NCI-H2081 (cell line): Measurements from ENCODE around the gene CFAP299.
"Not testable (repeated sequence)": the region's sequence is repeated elsewhere in the genome, so short reads cannot be mapped to it uniquely, and the experiment has no call there.

Experiments used
- DNase-seq, 2 experiments: peaks; one replicate each; lab custom pipeline; 2025; lab: John Stamatoyannopoulos, UW

Gene CFAP299

DNA sequence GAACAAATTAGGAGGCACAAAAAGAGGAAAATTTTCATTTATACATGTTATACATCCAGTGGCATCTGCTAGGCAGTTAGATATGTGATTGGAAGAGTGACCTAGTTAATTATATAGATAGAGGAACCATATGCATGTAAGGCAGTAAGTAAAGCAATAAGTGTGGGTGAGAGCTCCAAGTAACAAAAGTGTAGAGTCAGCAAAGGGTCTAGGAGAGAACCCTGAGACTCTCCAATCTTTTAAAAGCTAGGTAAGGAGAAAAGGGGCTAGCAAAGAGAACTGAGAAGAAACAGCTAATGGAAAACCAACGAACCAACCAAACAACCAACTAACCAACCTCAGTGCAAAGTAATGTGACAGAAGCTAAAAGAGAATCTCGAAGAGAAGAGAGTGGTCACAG is 3.8 kb upstream of the CFAP299 start:
- no peak for DNase-seq

DNA sequence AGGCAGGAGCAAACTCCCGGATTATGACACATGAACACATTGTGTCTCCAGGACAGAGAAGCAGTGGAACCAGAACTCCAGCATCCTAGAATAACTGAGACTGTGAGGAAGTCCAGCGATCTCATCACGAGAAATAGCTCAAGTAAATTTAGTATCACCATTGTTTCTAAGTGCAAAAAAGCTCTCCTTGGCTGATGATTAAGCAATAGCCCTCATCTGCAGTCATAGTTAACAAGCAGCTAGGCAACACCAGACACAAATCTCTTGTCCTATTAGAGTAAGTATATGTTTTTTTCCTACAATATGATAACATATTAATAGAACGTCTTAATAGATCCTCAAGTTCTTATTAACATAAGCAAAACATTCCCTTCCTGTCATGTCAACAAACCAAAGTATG is 2.4 kb upstream of the CFAP299 start:
- DNase-seq, result no peak

DNA sequence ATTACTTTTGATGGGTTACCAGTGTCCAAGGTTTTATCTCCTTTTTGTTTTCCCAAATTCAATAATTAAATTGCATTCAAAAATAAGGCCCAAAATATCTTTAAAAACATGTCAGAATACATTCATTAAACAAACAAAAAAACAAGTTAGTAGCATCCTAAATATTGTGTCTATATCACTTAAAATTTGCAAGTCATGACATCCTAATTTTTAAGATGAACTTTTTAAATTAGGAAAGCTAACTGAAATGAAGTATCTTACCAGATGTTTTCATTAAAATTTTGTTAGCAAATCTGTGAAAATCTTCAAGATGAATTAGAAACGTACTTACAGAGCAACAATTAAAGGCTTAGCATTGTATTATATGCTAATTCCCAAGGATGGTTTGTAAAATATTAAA is 962 bp upstream of the CFAP299 start:
- DNase-seq, result no peak

DNA sequence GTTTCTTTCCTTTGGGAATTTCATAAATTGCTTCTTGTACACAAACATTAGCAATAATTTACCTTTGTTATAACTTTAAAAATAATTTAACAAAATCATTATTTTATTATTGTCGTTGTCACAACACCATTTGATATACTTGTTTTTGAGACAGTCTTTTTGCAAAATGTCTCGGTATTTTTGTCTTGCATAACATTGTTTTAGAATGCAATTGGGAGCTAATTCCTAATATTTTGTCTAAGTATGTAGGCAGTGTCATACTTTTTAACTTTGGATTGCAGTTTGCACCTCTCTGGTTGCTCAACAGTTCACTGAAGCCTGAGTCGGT is 340 bp upstream of the CFAP299 start:
- DNase-seq, result no peak

DNA sequence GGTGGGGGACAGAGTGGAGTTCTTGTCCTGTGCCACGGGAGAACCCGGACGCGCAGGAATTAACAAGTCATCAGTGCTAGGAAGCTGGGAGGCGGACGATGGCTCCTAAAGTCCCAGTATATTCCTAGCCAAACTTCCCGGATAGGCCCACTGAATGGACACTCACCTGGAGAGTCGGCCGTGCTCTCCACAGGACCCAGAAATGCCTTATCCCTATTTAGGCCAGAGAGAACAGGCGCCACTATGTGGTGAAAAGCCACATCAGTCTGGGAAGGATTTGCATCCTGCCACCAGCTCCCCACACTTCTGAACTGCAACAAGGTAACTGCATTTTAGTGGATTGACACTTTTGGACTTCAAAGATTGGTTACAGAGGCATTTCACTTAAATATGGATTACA is 1.1 kb downstream of the CFAP299 start:
- peak; percentile 55 to 66 for DNase-seq

DNA sequence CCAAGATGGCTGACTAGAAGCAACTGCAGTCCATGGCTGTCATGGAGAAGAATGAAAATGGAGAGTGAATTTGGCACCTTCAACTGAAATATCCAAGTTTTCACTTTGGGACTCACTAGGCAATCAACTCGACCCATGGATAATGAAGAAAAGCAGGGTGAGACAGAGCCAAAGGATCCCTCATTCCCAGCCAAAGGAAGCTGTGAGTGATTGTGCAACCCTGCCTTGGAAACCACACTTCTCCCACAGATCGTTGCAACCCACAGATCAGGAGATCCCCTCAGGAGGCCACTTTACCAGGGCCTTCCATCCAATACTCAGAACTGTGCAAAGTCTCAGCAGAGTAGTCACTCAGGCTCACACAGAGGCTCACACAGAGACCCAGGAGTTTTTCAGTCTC is 4.5 kb downstream of the CFAP299 start:
- DNase-seq, result no peak

DNA sequence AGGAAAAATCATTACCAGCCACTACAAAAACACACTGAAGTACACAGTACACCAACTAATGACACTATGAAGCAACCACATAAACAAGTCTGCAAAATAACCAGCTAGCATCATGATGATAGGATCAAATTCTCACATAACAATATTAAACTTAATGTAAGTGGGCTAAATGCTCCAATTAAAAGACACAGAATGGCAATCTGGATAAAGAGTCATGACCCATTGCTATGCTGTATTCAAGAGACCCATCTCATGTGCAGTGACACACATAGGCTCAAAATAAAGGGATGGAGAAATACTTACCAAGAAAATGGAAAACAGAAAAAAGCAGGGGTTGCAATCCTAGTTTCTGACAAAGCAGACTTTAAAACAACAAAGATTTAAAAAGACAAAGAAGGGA is 7.2 kb downstream of the CFAP299 start:
- not testable (repeated sequence) for DNase-seq

DNA sequence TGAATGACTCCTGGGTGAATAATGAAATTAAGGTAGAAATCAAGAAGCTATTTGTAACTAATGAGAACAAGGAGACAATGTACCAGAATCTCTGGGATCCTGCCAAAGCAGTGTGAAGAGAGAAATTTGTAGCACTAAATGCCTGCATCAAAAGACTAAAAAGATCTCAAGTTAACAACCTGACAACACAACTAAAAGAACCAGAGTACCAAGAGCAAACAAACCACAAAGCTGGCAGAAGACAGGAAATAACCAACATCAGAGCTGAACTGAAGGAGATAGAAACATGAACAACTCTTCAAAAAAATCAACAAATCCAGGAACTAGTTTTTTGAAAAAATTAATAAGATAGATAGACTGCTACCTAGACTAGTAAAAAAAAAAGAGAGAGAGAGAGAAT is 8.4 kb downstream of the CFAP299 start:
- DNase-seq, result no peak

DNA sequence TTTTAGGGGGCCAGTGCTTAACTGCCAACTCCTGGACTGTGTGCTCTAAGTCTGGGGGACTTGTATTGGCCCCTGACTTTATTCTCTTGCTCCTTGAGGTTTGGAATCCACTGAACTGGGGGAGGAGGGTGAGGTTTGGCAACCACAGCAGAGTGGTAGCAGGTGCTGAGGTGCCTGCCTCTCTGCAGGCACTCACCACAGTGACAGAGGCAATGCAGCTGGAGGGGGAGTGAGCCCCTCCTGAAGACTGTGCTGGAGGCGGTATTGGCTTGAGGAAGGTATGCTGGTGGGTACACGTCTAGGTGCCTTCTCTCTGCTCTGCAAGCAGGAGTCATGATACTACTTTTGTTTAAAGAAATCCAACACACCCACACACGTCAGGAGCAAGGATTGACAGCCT is 24.6 kb downstream of the CFAP299 start:
- DNase-seq, result no peak

DNA sequence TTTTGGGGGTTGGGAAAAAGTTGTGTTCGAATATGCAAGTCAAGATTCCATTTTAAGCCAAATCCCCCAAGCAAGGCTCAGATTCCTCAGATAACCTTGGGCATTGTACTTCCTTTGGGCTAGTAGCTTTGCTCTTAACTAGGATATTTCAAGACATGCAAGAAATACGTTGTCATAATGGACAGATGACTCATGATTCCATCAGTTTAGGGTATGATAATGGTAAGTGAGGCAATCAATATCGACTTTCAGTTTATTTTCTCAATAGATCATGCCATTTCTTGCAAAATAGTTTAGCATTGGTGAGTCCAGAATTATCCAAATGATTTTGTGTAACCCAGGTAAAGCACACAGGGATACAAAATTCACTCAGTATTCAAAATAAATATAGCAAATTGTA is 25.4 kb downstream of the CFAP299 start:
- no peak for DNase-seq

DNA sequence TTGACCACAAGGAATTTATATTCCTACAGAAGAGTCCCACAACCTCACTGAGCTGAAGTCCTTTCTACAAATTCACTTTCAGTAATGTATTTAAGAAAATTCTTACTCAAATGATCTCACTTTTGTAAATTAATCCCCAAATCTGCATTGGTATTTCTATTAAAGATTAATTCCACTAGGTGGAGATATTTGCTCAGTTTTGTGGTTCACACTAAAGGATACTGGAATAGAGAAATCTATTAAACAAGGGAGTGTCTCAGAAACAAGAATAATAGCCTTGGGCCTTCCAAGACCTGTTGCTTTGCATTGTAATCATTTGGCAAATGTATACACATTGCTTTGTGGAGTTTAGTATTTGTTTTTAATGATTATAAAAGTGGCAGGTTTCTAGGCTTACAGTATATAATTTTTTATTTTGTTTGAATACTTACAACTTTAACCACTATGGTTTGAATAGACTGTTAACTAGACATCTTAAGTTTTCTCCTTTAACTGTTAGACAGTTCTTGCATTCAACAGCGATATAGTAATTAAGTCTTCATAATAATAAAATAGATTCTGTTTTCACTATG is 25.9 kb downstream of the CFAP299 start:
- DNase-seq, result peak in 1 of 2 experiments; percentile 10

DNA sequence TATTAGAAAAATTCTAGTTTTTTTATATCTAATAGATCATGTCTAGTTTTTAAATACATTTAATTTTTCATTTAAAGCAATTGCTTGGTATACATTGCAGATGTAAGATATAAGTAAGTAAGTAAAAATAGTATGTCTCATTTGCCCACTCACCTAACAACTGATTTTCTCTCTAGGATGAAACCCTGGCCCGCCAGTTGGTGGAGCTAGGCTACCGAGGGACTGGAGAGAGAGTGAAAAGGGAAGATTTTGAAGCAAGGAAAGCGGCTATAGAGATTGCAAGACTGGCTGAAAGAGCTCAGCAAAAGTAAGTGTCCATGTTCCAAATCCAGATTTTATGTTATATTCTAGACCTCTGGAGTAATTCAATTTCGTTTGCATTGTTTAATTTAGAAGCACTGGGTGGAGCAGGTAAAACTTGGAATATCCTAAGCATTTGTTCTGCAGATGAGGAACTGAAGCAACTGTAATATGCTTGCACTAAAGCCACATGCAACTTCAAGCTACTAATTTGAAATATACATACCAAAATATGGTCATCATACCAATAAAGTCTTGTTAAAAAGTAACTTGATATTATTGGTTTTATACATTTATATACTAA is 27.1 kb downstream of the CFAP299 start:
- DNase-seq, result peak; percentile 50 to 57

DNA sequence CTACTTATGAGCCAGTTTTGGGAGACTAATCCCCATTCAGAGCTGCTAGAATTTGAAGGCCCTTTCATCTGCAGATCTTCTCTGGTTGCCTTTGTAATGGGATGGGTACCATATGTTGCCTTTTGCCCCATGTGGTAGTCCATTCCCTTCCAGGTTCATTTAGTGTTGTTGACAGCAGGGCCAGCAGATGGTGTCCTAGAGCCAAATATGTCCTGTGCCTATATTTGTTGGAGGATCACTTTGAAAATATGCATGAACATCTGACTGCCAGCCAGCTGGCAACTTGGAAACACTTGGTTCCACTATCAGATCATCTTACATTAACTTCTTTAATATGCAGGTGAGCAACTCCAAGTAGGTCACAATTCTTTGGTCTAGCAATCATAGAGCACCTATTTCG is 30.4 kb downstream of the CFAP299 start:
- DNase-seq, result peak; percentile 69 to 77

DNA sequence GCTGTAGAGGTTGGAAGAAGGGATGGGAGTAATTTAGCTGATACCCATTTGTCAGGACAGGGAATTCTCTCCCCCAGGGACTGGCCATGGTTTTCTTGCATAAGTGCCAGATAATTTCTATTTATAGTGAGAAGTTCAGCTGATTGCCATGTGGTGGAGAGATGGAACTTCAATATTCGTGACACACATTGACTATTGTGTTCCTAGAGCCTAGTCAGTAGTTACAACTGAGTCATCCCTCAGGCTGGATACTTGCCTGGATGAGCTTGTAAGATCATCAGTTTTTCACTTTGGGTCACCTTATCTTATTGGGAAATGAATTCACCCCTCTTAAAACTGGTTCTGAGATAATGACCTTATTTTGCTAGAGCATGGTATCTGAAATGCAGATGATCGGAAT is 32.2 kb downstream of the CFAP299 start:
- no peak for DNase-seq

DNA sequence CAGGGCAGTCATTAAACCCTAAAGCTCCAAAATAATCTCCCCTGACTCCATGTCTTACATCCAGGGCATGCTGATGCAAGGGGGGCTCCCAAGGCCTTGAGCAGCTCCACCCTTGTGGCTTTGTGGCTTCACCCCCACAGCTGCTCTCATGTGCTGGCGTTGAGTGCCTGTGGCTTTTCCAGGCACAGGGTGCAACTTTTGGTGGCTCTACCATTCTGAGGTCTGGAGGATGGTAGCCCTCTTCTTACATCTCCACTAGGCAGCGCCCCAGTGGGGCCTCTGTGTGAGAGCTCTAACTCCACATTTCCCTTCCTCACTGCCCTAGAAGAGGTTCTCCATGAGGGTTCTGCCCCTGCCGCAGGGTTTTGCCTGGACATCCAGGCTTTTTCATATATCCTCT is 35.1 kb downstream of the CFAP299 start:
- no peak for DNase-seq

DNA sequence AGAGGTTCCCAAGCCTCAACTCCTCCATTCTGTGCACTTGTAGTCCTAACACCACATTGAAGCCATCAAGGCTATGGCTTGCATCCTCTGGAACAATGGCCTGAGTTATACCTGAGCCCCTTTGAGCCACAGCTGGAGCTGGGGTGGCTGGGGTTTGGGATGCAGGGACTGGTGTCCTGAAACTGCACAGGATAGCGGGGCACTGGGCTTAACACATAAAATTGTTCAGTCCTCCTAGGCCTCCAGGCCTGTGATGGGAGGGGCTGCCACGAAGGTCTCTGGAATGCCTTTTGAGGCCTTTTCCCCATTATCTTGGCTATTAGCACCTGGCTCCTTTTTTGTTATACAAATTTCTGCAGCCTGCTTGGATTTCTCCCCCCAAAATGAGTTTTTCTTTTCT is 35.5 kb downstream of the CFAP299 start:
- no peak for DNase-seq

DNA sequence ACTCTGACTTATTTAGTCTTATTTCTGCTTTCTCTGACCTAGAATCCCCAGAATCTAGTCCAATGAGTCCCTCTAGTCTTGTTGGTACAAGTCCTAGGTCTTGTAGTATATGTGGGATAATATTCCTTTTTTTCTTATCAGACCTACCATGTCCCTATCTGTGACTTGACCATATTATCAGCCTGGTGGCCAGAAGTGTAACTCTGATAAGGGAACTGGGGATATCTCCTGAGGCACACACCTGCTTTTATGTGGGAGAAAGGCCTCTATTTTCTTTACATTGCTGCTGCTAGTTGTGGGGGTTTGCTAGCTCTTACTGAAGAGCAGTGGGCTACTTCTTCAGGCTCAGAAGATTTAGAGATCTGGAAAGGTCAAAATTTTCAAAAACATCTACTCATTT is 38.6 kb downstream of the CFAP299 start:
- DNase-seq, result no peak

DNA sequence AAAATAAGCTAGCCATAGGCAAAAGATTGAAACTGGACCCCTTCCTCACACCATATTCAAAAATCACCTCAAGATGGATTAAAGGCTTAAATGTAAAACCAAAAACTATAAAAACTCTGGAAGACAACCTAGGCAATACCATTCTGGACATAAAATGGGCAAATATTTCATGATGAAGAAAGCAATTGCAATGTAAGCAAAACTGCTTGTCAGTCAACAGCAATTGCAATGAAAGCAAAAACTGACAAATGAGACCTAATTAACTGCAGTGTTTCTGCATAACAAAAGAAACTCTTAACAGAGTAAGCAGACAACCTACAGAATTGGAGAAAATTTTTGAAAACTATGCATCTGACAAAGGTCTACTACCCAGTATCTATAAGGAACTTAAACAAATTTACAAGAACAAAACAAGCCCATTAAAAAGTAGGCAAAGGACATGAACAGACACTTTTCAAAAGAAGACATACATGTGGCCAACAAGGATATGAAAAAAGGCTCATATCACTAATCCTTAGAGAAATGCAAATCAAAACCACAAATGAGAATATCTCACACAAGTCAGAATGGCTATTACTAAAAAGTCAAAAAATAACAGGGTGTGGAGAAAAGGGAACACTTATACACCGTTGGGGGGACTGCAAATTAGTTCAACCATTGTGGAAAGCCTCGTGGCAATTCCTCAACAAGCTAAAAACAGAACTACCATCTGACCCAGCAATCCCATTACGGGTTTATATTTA is 46.7 kb downstream of the CFAP299 start:
- no peak for DNase-seq

DNA sequence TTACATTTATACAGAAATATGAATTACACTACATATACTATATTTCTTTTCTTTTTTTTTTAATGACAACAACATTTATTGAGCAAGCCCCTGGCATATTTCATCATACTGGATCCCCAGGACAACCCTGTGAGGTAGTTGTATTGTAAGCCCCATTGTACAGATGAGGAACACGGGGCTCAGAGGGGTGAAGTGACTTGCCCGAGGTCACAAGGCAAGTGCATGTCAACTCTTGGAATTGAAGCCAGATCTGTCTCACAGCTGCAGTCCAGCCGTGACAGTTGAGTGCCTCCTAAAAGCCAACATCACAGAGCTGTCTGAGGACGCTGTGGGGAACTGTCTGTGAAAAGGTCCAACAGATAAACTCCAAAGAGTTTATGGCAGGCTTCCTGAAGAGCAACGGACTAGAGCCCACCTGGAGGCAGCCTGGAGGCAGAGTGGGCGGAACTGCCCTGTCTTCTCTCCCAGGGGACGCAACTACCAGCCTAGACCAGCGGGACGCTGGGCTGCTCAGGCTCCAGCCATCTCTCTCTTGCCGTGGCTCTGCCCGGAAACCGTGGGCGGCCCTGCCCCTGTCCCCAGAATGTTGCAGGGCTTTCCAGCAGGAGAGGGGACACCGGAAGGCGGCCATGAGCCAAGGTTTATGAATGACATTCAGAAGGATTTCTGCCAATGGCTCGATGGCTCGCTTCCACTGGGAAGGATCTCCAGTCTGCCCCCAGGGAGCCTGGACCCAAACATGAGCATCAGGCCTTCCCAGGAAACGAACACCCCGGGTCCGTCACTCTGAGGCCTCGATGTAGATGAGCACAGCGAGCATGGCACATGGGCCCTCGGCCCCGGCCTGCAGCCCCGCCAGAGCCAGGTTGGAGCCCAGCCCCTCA is 50.1 kb downstream of the CFAP299 start:
- DNase-seq, result no peak

DNA sequence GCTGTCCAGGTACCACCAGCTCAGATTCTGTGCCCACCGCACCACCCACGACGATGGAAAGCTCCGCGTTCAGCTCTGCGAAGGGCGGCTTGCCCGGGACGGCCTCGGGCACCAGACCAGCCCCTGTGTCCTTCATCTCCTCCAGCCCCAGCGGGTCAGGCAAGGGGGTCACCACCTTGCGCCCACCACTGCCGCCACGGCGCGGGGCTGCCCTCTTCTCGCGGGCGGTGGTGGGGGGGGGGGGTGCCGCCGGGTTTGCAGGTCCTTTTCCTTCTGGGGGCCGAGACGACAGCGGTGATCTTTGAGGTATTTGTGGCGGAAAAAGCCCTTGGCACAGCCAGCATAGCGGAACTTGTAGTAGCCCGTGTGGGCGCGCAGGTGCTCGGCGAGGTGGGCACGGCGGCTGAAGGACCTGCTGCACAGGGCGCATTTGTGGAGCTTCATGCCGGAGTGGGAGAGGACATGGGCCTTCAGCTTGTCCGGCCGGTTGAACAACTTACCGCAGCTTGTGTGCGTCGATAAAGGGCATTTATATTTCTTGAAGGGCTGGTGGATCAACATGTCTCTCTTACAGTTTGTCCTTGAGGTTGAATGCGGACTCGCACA is 50.9 kb downstream of the CFAP299 start:
- DNase-seq, result no peak

DNA sequence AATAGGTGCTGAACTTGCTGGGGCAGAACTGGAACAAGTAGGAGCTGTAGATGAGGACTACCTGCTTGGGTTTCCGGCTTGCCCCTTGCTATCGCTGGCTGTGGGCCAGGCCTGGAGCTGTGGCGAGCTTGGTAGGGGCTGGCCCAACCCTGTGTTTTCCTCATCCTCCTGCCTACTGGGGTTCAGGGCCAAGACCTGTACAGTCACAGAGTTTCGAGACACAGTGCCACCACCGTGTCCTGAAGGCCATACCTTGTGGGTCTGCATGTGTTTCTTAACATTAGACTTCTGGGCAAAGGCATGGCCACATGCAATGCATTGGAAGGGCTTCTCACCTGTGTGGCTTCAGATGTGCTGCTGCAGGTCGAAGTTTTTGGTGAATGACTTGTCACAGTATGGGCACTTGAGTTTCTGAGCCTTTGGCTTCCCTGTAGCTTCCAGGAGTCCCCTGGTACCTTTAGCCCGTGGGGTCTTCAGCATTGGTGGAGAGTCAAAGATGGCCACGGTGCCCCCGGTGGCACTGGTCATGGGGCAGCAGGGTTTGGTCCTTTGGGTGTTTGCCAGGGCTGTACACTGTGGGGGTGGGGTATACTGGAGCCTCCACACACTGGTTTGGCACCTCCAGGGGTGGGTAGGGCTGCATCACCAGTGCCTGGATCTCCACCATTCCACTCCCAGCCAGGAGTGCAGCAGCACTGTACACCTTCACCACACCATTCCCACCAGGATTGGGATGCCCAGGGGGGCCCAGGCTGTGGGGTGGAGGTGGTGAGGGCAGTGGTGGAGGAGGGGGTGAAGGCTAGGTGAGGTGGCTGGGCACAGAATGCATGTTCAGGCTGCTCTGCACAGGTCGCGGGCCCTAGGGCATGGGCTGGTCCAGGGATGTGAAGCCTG is 52.1 kb downstream of the CFAP299 start:
- no peak for DNase-seq

DNA sequence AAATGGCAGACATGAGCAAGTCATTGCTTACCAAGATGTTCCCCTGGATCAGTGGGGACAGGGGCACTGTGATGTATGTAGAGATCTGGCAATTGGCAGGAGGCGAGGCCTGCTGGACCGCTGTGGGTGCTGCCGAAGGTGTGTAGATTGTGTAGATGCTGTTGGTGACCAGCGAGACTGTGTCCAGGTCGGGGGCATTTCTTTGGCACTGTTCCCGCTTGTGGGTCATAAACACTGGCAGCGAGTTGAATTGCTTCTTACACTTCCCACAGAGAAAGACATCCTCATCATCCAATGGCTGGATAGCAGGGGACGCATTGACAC is 52.7 kb downstream of the CFAP299 start:
- DNase-seq, result no peak
